K562 (cell line): Measurements from ENCODE around the gene CEBPE. TPM values are rescaled to one million over a fixed set of nuclear protein-coding genes. Genes with fewer than 3 reads are reported as not detected.

Source experiments
- ATF1 ChIP-seq, 2 experiments: fragments of 450-650 bp in 1 of 2; IDR thresholded peaks; 2 replicates each; pipeline ENCODE4 v1.6.1; 2016; ENCODE audit warnings: missing compliant biosample characterization in 1 of 2, missing genetic modification characterization in 1 of 2
- BMI1 ChIP-seq: fragments of 150-350 bp; IDR thresholded peaks from 2 replicates; pipeline ENCODE4 v1.6.1; 2014; ENCODE audit warnings: low read length
- CBFA2T3 ChIP-seq: fragments of 450-650 bp; IDR thresholded peaks from 2 replicates; pipeline ENCODE4 v1.6.1; 2017
- CBX5 ChIP-seq: IDR thresholded peaks from 2 replicates; pipeline ENCODE4 v1.6.1; 2014; ENCODE audit warnings: low read depth, borderline replicate concordance
- CTCFL ChIP-seq: IDR thresholded peaks from 2 replicates; pipeline ENCODE4 v1.6.1; 2011; ENCODE audit warnings: borderline replicate concordance, low read depth, mild to moderate bottlenecking, moderate library complexity, low read length; ENCODE audit not compliant: insufficient read depth, poor library complexity, severe bottlenecking
- DEAF1 ChIP-seq: fragments of 450-650 bp; formaldehyde crosslinking; IDR thresholded peaks from 2 replicates; pipeline ENCODE4 v1.4.0; 2020; ENCODE audit warnings: mild to moderate bottlenecking, moderate library complexity
- DMBX1 ChIP-seq: fragments of 250-450 bp; sonication (Bioruptor Pico); IDR thresholded peaks from 2 replicates; pipeline ENCODE4 v1.8.0; 2022; ENCODE audit warnings: inconsistent platforms, mild to moderate bottlenecking, moderate library complexity, borderline replicate concordance
- FOXO4 ChIP-seq: fragments of 450-650 bp; formaldehyde crosslinking; IDR thresholded peaks from 2 replicates; pipeline ENCODE4 v1.4.0; 2020; ENCODE audit warnings: mild to moderate bottlenecking, moderate library complexity
- GATAD2A ChIP-seq: fragments of 450-650 bp; IDR thresholded peaks from 2 replicates; pipeline ENCODE4 v1.6.1; 2017
- HDAC1 ChIP-seq, 2 experiments: fragments of 450-650 bp; IDR thresholded peaks; 2 replicates each; pipeline ENCODE4 v1.6.1; 2016 to 2017; ENCODE audit warnings: inconsistent platforms in 1 of 2, mild to moderate bottlenecking in 1 of 2, moderate library complexity in 1 of 2
- HMG20A ChIP-seq: fragments of 450-650 bp; formaldehyde crosslinking; conservative IDR thresholded peaks from 2 replicates; pipeline ENCODE4 v1.4.0; 2020; ENCODE audit warnings: mild to moderate bottlenecking, mixed read lengths
- HNRNPLL ChIP-seq: fragments of 200-400 bp; formaldehyde crosslinking; IDR thresholded peaks from 2 replicates; pipeline ENCODE4 v1.6.1; 2017; ENCODE audit warnings: low read length, low read depth, mild to moderate bottlenecking; ENCODE audit not compliant: poor library complexity, severe bottlenecking
- JUN ChIP-seq, 2 experiments: sonication (generic) in 1 of 2; formaldehyde crosslinking in 1 of 2; IDR thresholded peaks; 2 replicates each; pipeline versions ENCODE4 v1.6.1 to v1.8.0; 2012 to 2022; ENCODE audit warnings: borderline replicate concordance in 2 of 2, mild to moderate bottlenecking in 2 of 2, improper control_type of control experiment in 1 of 2, low read depth in 1 of 2, low read length in 1 of 2, missing genetic modification reagents in 1 of 2
- KHSRP ChIP-seq: fragments of 450-650 bp; IDR thresholded peaks from 2 replicates; pipeline ENCODE4 v1.6.1; 2017
- LCOR ChIP-seq: sonication (generic); formaldehyde crosslinking; IDR thresholded peaks from 2 replicates; pipeline ENCODE4 v1.8.0; 2022; ENCODE audit warnings: mild to moderate bottlenecking, missing genetic modification reagents
- MTF1 ChIP-seq: fragments of 250-450 bp; sonication (Bioruptor Pico); IDR thresholded peaks from 2 replicates; pipeline ENCODE4 v1.9.0; 2021; ENCODE audit warnings: moderate library complexity, mild to moderate bottlenecking, inconsistent platforms, borderline replicate concordance
- NR2C2 ChIP-seq, 2 experiments: fragments of 200-800 bp in 1 of 2; sonication (Bioruptor generic) in 1 of 2; sonication (generic) in 1 of 2; formaldehyde crosslinking in 1 of 2; IDR thresholded peaks; 2 replicates each; pipeline versions ENCODE4 v1.6.1 to v1.8.0; 2016 to 2022; ENCODE audit warnings: mild to moderate bottlenecking in 1 of 2, missing compliant biosample characterization in 1 of 2, missing genetic modification characterization in 1 of 2, missing genetic modification reagents in 1 of 2
- SNRNP70 ChIP-seq: fragments of 200-400 bp; formaldehyde crosslinking; optimal IDR thresholded peaks from 2 replicates; pipeline ENCODE3; 2017; ENCODE audit warnings: low read depth, low read length
- TFAP4 ChIP-seq: sonication (generic); formaldehyde crosslinking; IDR thresholded peaks from 2 replicates; pipeline ENCODE4 v1.8.0; 2022; ENCODE audit warnings: missing genetic modification reagents, mild to moderate bottlenecking, moderate library complexity, borderline replicate concordance
- ZNF436 ChIP-seq: fragments of 250-450, 450-650 bp; sonication (Bioruptor Pico); formaldehyde crosslinking; IDR thresholded peaks from 2 replicates; pipeline ENCODE4 v1.7.0; 2020; ENCODE audit warnings: mild to moderate bottlenecking
- ZNF644 ChIP-seq: fragments of 200-800 bp; sonication (Bioruptor generic); IDR thresholded peaks from 2 replicates; pipeline ENCODE4 v1.6.1; 2016; ENCODE audit warnings: low read depth, missing genetic modification characterization, missing compliant biosample characterization
- polyA plus RNA-seq, 8 experiments: library from polyadenylated mRNA; depleted of rRNA in 4 of 8; stranded (reverse) in 5 of 8; unstranded in 3 of 8; fragments of >200 nt; fragmentation: Nextera tagmentation in 2 of 8; fragmentation: Illumina TruSeq in 1 of 8; extraction: Ambion mirVana in 2 of 8; extraction: Trizol in 1 of 8; gene quantifications; 2 replicates each; pipeline versions ENCODE4 v1.2.1 to v1.2.3, GENCODE V29; 2011 to 2014; ENCODE audit warnings: inconsistent platforms in 1 of 8, missing spikeins in 1 of 8
- total RNA-seq, 7 experiments: library from RNA; depleted of rRNA in 6 of 7; stranded (reverse); fragments of >200 nt in 6 of 7; fragmentation: Illumina TruSeq in 2 of 7; extraction: Trizol in 2 of 7; gene quantifications; 2 replicates each; pipeline versions ENCODE4 v1.2.1 to v1.2.3, GENCODE V29; 2011 to 2021; ENCODE audit warnings: low replicate concordance in 1 of 7

Gene CEBPE
- total and polyA plus RNA-seq, 9 of the 15 experiments (the other 6 are each of a cell fraction or from before 2014, with no cell fraction given), result 0.09 to 0.15 (median 0.13) TPM; not detected in 6

GRCh38 chr14:23128969-23129758 is 10.1 kb upstream of the CEBPE start (continued):
- TF ChIP-seq HNRNPLL (no peak), CTCFL (no peak), SNRNP70 (no peak), CBX5 (no peak), ATF1 (CRISPR knock-in tag; IDR thresholded peaks at IDR 0.05) (no peak), ATF1 (tag; IDR thresholded peaks at IDR 0.05) (0 out of 2 replicates have a peak, but pooled peaks have one; percentile 41), ZNF644 (tag) (0 out of 2 replicates have a peak, but pooled peaks have one; percentile 36), TFAP4 (CRISPR knock-in tag) (peak; percentile 49), DMBX1 (peak; percentile 67), HMG20A (CRISPR knock-in tag) (no peak), NR2C2 (CRISPR knock-in tag; IDR thresholded peaks at IDR 0.05) (no peak), NR2C2 (tag; IDR thresholded peaks at IDR 0.05) (peak; percentile 31; the same call in 1 of the 2 replicates), GATAD2A (0 out of 2 replicates have a peak, but pooled peaks have one; percentile 10), FOXO4 (CRISPR knock-in tag) (no peak), ZNF436 (CRISPR knock-in tag) (no peak), HDAC1 (IDR thresholded peaks at IDR 0.05) (peak in 1 of 2 experiments; percentile 53; a peak in 2 of 4 replicates), BMI1 (no peak), JUN (IDR thresholded peaks at IDR 0.05; ENCODE audit: borderline replicate concordance, low read depth, low read length) (no peak), JUN (CRISPR knock-in tag; IDR thresholded peaks at IDR 0.05; ENCODE audit: borderline replicate concordance) (no peak), CBFA2T3 (peak; percentile 89), LCOR (CRISPR knock-in tag) (no peak), KHSRP (no peak), DEAF1 (CRISPR knock-in tag) (0 out of 2 replicates have a peak, but pooled peaks have one; percentile 13), MTF1 (no peak)
